Nephron (organoid): Measurements from ENCODE around the gene DTD1.

Experiments used
- H3K27ac Mint-ChIP-seq, 3 experiments: 2 replicates each; pipeline ENCODE4 v1.8.0; 2020; ENCODE audit warnings: mixed read lengths in 3 of 3, mild to moderate bottlenecking in 2 of 3, moderate library complexity in 1 of 3
- H3K27me3 Mint-ChIP-seq: 2 replicates; pipeline ENCODE4 v1.8.0; 2021; ENCODE audit warnings: low read depth, mild to moderate bottlenecking, moderate library complexity, mixed read lengths
- H3K36me3 Mint-ChIP-seq: 2 replicates; pipeline ENCODE4 v1.8.0; 2020; ENCODE audit warnings: low read depth, mixed read lengths
- H3K4me1 Mint-ChIP-seq: 2 replicates; pipeline ENCODE4 v1.8.0; 2020; ENCODE audit warnings: mixed read lengths
- H3K4me3 Mint-ChIP-seq, 3 experiments: 2 replicates each; pipeline ENCODE4 v1.8.0; 2020; ENCODE audit warnings: mild to moderate bottlenecking in 3 of 3, mixed read lengths in 3 of 3, moderate library complexity in 2 of 3
- H3K9me3 Mint-ChIP-seq: 2 replicates; pipeline ENCODE4 v1.8.0; 2020; ENCODE audit warnings: mixed read lengths
- TF ChIP-seq, protein P1 (sequence below), 3 experiments: fragments of 200-600 bp; sonication (generic); IDR thresholded peaks; one replicate each; pipeline ENCODE4 v1.5.0; 2021; ENCODE audit warnings: antibody characterized with exemption in 3 of 3; ENCODE audit not compliant: unreplicated experiment in 3 of 3

DTD1 gene, protein sequence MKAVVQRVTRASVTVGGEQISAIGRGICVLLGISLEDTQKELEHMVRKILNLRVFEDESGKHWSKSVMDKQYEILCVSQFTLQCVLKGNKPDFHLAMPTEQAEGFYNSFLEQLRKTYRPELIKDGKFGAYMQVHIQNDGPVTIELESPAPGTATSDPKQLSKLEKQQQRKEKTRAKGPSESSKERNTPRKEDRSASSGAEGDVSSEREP

DNA sequence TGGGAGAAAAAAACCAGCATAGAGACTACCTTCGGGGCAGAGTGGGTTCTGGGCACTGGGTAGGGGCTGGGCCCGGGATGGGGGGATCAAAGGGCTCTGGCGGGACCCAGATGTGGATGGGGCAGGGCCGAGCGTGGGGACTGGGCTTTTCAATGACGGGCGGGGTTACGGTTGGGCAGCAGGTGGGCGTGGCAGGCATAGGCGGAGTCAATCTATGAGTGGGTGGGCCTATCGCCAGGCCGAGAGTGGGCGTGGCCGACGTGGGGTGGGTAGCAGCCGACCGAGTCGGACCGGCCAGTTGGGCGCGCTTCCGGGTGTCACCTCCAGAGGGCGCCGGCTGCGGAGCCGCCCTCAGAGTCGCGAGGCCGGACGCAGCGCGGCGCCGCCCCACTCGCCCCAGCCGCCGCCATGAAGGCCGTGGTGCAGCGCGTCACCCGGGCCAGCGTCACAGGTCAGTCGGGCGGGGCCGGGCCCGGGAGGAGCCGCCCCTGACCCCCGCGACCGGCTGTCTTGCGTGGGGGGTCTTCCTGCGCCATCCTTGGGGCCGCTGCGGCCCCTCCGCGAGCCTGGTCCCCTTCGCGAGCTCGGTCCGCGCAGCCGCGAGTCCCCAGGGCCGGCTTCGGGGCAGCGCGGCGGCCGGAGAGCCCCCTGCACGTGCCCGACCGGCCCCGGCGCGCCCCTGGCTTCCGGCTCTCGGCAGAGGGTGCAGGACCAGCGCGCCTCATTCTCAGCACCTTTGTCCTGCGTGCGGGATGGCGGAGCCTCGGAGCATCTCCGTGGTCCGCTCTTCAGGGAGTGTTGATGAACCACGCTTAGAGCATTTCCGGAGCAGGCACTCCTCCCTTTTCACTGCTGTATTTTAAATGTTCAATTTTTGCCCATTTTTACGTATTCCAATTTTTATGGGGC lies at the start of gene DTD1:
Gene DTD1 (plus strand): TSS at position 390 of the 909 bp plus-strand sequence. CDS start 19 bp downstream, at position 409.
- Mint-ChIP-seq H3K36me3 (no peaks in the 10 kb centered on the region), H3K4me3 (peak within 1 kb of the TSS; percentile 89 to 93 (median 91)), H3K4me1 (peaks cover 5% of the 10 kb centered on the region), H3K9me3 (no peaks in the 10 kb centered on the region), H3K27me3 (no peaks in the 10 kb centered on the region), H3K27ac (peak within 1 kb of the TSS in 2 of 3 experiments; percentile 24 to 51)
- TF ChIP-seq, protein P1, sequence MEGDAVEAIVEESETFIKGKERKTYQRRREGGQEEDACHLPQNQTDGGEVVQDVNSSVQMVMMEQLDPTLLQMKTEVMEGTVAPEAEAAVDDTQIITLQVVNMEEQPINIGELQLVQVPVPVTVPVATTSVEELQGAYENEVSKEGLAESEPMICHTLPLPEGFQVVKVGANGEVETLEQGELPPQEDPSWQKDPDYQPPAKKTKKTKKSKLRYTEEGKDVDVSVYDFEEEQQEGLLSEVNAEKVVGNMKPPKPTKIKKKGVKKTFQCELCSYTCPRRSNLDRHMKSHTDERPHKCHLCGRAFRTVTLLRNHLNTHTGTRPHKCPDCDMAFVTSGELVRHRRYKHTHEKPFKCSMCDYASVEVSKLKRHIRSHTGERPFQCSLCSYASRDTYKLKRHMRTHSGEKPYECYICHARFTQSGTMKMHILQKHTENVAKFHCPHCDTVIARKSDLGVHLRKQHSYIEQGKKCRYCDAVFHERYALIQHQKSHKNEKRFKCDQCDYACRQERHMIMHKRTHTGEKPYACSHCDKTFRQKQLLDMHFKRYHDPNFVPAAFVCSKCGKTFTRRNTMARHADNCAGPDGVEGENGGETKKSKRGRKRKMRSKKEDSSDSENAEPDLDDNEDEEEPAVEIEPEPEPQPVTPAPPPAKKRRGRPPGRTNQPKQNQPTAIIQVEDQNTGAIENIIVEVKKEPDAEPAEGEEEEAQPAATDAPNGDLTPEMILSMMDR (IDR thresholded peaks at IDR 0.05; ENCODE audit: unreplicated experiment in 3 of 3) = peak; percentile 71 to 84 (median 77)

DNA sequence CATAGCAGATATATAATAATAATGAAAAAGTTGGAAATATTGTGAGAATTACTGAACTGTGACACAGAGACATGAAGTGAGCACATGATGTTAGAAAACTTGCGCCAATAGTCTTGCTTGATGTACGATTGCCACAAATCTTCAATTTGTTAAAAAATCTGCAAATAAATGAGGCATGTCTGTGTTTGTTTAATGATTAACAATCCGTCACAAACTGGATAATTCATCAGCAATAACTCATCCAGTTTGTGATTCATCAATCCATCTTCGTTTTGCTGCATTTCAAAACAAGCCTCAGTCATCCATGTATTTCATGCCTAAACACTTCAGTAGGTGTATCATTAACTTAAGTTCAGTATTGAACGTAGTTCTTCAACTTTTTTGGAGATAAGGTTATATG lies 46.1 kb upstream of the DTD1 start:
- H3K9me3 Mint-ChIP-seq = peaks cover 8% of the 10 kb centered on the region
- peaks cover 59% of the 10 kb centered on the region for H3K36me3 Mint-ChIP-seq
- TF ChIP-seq, protein P1 (IDR thresholded peaks at IDR 0.05; ENCODE audit: unreplicated experiment in 3 of 3) = no peak
- peak overlapping the region; percentile 23 to 75 (median 67) for H3K27ac Mint-ChIP-seq
- no peaks in the 10 kb centered on the region for H3K27me3 Mint-ChIP-seq
- no peak overlapping the region for H3K4me3 Mint-ChIP-seq
- no peaks in the 10 kb centered on the region for H3K4me1 Mint-ChIP-seq

DNA sequence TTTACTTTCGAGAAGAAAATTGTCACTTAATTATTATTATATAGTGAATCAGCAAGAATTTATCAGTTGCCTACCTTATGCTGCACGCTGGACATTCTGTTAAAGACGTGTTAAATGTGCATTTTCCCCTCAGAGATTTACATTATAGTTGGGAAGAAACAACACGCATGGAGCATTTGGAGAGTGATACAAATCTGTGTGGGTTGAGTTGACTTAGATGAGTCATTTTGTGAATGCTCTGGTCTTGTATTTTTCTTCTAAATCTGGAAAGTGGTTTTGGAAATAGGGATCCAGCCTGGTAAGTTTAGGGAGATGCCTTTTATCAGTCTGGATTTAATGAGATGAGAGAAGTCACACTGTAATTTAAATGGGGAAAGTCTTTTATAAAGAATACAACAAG lies 44.6 kb upstream of the DTD1 start:
- H3K36me3 Mint-ChIP-seq = peaks cover 49% of the 10 kb centered on the region
- peaks cover 6% of the 10 kb centered on the region for H3K9me3 Mint-ChIP-seq
- TF ChIP-seq, protein P1 (IDR thresholded peaks at IDR 0.05; ENCODE audit: unreplicated experiment in 3 of 3) = no peak
- no peaks in the 10 kb centered on the region for H3K4me1 Mint-ChIP-seq
- no peak overlapping the region for H3K27ac Mint-ChIP-seq
- H3K27me3 Mint-ChIP-seq = no peaks in the 10 kb centered on the region
- no peak overlapping the region for H3K4me3 Mint-ChIP-seq

DNA sequence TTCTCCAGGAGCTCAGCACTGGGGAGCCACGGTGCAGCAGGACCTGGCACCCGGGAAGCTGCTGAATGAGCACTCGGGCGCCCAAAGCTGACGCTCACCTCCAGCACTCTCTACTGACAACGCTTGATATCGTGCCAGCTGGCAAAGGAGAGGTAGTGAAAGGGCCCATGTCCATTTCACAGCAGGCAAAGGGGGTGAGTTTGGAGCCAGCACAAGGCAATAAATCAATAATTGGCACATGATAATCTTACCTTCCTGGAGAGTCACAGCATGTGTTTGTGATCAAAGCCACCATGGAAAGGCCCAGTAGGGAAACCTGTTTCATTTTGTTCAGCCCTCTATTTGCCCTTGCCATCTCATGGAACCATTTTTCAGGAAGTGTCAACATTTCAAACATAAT lies 43.9 kb upstream of the DTD1 start:
- no peaks in the 10 kb centered on the region for H3K27me3 Mint-ChIP-seq
- H3K36me3 Mint-ChIP-seq = peaks cover 48% of the 10 kb centered on the region
- H3K4me1 Mint-ChIP-seq = no peaks in the 10 kb centered on the region
- H3K9me3 Mint-ChIP-seq = peaks cover 6% of the 10 kb centered on the region
- peak overlapping the region in 2 of 3 experiments; percentile 12 to 61 for H3K27ac Mint-ChIP-seq
- TF ChIP-seq, protein P1 (IDR thresholded peaks at IDR 0.05; ENCODE audit: unreplicated experiment in 3 of 3) = no peak
- H3K4me3 Mint-ChIP-seq = no peak overlapping the region

DNA sequence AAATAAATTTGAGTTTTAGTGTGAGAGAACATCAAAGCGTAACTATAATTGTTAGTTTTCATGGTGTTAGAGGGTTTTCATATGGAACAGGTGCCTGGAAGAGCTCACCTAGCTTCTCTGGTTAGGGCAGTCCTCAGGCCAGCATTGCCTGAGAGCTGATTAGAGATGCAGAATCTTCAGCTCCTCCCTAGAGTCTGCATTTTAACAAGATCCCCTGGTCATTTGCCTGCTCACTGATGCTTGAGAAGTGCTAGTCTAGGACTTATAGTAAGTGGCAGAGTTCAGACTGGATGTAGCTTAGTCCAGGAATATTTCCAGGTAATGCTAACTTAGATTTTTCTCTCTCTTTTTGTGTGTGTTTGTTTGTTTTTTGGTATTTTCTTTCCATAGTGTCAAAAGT lies 42.3 kb upstream of the DTD1 start:
- H3K4me1 Mint-ChIP-seq = no peaks in the 10 kb centered on the region
- H3K36me3 Mint-ChIP-seq = peaks cover 43% of the 10 kb centered on the region
- TF ChIP-seq, protein P1 (IDR thresholded peaks at IDR 0.05; ENCODE audit: unreplicated experiment in 3 of 3) = no peak
- H3K9me3 Mint-ChIP-seq = no peaks in the 10 kb centered on the region
- peak overlapping the region; percentile 1 to 70 (median 62) for H3K27ac Mint-ChIP-seq
- H3K27me3 Mint-ChIP-seq = no peaks in the 10 kb centered on the region
- no peak overlapping the region for H3K4me3 Mint-ChIP-seq
